HG03342 (cell line): ENCODE data around the gene FGF4.

Experiments used
- ATAC-seq: cut with Tn5 transposase; IDR thresholded peaks from one replicate; pipeline ENCODE4 v1.9.1; 2021; ENCODE audit warnings: mild to moderate bottlenecking, moderate library complexity; ENCODE audit not compliant: unreplicated experiment

The FGF4 gene

DNA sequence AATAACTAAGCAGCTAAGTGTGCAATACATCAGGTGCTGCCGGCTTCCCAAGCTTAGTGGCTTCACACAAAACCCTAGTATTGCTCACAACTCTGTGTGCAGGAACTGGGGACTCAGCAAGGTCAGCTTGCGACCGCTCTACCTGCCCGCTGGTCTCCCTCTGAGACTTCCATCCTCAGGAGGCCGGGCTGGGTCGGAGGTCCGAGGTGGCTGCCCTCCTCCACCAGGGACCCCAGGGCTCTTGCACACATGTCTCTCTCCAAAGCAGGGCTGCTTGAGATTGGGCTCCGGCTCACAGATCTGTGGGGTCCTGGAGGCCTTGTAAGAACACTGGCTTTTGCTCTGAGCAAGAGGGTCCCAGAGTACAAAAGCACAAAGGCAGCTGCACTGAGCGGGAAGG is 45.9 kb downstream of the FGF4 start:
- ATAC-seq = no peak

DNA sequence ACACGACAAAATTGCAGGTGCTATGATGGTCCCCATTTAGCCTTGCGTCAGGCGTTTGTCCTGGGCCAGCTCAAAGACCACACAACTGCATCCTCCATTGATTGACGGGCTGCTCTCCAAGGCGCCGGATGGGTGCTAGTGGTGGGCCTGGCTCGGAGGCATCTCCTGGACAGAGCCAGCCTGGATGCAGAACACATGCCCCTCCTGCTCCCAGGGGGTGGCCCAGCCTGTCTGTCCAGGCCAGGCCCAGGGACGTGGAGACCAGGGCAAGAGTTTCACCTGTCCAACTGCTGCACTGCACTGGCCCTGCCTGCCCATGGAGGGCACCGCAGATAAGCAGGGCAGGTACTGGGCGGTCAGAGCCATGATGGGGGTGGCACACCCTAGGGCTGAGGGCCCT is 47.9 kb downstream of the FGF4 start:
- ATAC-seq = no peak

DNA sequence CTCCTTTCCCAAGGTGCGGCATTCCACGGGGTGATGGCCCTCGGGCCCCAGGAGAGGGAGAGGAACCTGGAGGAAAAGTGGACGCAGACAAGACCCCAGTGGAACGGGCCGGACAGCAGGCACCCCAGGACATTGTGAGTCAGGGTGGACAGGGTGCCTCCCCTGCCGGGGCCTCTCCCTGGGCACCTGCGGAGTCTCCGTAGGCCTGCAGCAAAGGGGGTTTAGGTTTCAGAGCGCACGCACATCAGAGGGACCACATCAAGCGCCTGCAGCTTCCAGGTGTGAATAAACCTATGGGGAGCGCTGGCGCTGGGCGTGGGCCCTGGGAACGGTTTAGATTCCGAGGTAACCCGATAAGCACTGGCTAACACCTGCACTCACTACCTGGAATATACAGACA is 48.7 kb downstream of the FGF4 start:
- ATAC-seq = no peak

DNA sequence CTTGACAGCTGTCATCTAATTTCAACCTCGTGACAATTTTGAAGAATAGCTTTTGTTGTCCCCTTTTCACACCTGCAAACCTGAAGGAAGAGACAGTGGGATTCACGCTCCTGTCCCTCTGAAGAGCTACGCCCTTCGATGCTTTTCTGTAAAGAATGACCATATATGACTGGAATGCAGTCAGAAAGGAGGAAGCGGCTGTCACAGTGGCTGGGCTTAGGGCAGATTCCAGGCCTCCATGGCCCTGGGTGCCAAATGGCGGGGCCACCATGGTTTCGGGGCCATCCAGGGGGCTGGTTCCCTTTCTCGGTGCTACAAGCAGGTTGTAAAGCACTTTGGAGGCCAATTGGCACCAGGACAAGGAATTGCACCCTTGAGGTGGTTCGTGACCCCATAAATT is 49.1 kb downstream of the FGF4 start:
- no peak for ATAC-seq

DNA sequence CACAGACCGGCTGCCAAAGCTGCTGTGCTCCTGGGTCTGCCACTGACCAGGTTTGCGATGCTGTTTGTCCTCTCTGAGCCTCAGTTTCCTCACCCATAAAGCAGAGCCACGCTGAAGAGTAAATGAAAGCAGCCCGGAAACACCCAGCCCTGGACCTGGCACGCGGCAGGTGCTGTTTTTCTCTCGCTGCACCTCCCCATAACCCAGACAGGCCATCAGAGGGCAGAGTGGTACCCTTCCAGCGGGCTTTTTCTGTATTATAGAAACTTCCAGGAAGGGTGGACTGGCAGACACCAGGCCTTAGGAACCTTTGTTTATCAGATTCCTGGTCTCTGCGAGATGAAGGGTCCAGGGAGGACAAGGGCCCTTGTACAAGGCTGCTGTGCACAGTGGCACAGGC is 53.4 kb downstream of the FGF4 start:
- no peak for ATAC-seq

DNA sequence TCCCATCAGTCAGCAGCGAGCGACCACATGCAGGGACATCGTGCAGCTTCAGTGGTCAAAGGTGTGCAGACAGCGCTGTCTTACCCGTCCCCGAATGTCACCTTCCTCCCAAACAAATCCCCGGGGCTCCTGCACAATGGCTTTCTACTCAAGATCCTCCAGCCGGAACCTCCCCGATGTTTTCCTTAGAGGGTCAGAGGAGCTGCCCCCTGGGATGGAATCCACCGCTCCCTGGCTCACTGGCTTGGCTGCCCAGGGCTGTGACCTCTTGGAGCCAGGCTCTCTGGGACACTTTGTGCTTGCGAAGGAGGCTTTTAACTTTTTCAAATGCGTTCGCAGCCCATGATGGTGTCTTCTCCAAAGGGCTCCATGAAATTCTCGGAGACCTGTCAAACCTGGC is 54.0 kb downstream of the FGF4 start:
- no peak for ATAC-seq
